ENCODE measurements around the gene BCDIN3D.

DNA sequence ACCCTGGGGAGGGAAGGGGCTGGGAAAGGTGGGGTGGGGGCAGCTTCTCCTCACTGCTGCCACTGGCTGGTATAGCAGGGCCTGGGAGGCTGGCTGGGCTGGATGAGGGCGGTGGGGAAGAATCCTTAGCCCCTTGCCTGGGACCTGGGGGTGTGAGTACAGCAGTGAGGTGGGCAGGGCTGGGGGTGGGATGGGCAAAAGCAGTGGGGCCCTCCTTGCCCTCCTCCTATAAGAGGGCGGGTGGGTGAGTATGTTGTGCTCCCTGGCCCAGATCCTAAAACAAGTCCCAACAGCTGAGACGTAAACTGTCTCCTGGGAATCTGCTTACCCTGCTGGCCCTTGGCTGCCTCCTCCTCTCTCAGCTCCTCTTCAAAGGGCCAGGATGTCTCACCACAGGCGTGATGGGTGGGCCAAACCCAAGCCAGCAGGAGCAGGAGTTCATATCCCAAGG lies 16.9 kb downstream of the BCDIN3D start:
- no peak for TF ChIP-seq NFRKB (IDR thresholded peaks at IDR 0.05)
- TF ChIP-seq, protein P1, sequence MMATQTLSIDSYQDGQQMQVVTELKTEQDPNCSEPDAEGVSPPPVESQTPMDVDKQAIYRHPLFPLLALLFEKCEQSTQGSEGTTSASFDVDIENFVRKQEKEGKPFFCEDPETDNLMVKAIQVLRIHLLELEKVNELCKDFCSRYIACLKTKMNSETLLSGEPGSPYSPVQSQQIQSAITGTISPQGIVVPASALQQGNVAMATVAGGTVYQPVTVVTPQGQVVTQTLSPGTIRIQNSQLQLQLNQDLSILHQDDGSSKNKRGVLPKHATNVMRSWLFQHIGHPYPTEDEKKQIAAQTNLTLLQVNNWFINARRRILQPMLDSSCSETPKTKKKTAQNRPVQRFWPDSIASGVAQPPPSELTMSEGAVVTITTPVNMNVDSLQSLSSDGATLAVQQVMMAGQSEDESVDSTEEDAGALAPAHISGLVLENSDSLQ (IDR thresholded peaks at IDR 0.05), result no peak

All from HEK293T (cell line).